ENCODE results near the gene SZT2.
"Not testable (repeated sequence)": the region's sequence is repeated elsewhere in the genome, so short reads cannot be mapped to it uniquely, and the experiment has no call there.

SZT2 gene

GRCh38 chr1:43363283-43363934 lies 26.3 kb upstream of the SZT2 start:
- DNase-seq = peak; percentile 43

GRCh38 chr1:43363935-43364525 lies 25.7 kb upstream of the SZT2 start:
- DNase-seq = no peak

- no peak for DNase-seq
These were observed 24.0 kb upstream of the SZT2 start for GRCh38 chr1:43365678-43366077.

- DNase-seq = peak; percentile 27
These were observed 23.5 kb upstream of the SZT2 start for GRCh38 chr1:43366179-43366578.

GRCh38 chr1:43366601-43367025 lies 23.1 kb upstream of the SZT2 start:
- no peak for DNase-seq

GRCh38 chr1:43367026-43367903 lies 22.4 kb upstream of the SZT2 start:
- DNase-seq = peak; percentile 43

GRCh38 chr1:43367904-43368645 lies 21.6 kb upstream of the SZT2 start, which contains the start of gene ELOVL1:
TSS of gene ELOVL1 (minus strand) at chr1:43368011. CDS start at chr1:43365609, 2,402 bp downstream.
- DNase-seq = peak; percentile 96

GRCh38 chr1:43368646-43369020 lies 21.1 kb upstream of the SZT2 start:
- no peak for DNase-seq

- not testable (repeated sequence) for DNase-seq
These were observed 19.9 kb upstream of the SZT2 start for GRCh38 chr1:43369779-43370178.

- no peak for DNase-seq
These were observed 19.1 kb upstream of the SZT2 start for GRCh38 chr1:43370564-43370963.

GRCh38 chr1:43372172-43372571 lies 17.5 kb upstream of the SZT2 start:
- no peak for DNase-seq

- DNase-seq = no peak
These were observed 16.4 kb upstream of the SZT2 start for GRCh38 chr1:43373066-43373940.

GRCh38 chr1:43376723-43377235 lies 12.9 kb upstream of the SZT2 start:
- no peak for DNase-seq

GRCh38 chr1:43377831-43378230 lies 11.9 kb upstream of the SZT2 start:
- DNase-seq = no peak

GRCh38 chr1:43379476-43379875 lies 10.2 kb upstream of the SZT2 start:
- no peak for DNase-seq

- DNase-seq = no peak
These were observed 8.1 kb upstream of the SZT2 start for GRCh38 chr1:43381612-43382011.

- no peak for DNase-seq
These were observed 7.5 kb upstream of the SZT2 start for GRCh38 chr1:43382027-43382779.

- DNase-seq = no peak
These were observed 6.2 kb upstream of the SZT2 start for GRCh38 chr1:43383449-43383848.

- DNase-seq = no peak
These were observed 3.0 kb upstream of the SZT2 start for GRCh38 chr1:43386676-43387075.

- no peak for DNase-seq
These were observed 1.6 kb upstream of the SZT2 start for GRCh38 chr1:43387976-43388599.

- no peak for DNase-seq
These were observed 1.1 kb upstream of the SZT2 start for GRCh38 chr1:43388613-43389012.

Data from activated CD4-positive, alpha-beta T cell treated with anti-CD3 and anti-CD28 coated beads, Interleukin-2, Interleukin-6, amounts not matched to agents 100 ng/mL and 50 ng/mL, durations not matched to agents 16 hours and 8 hours (primary cell).